Activated CD4-positive, CD25-positive, alpha-beta regulatory T cell treated with anti-CD3 and anti-CD28 coated beads, Interleukin-2, amount 50 U/mL, for 24 hours (primary cell): ENCODE results near the gene SLC44A2.
"Not testable (repeated sequence)": the region's sequence is repeated elsewhere in the genome, so short reads cannot be mapped to it uniquely, and the experiment has no call there.

Source experiments
- ATAC-seq, 2 donors: fragments of 150-1000 bp; cut with Tn5 transposase; one replicate each; pipeline ENCODE4 v1.10.0; 2021; ENCODE audit warnings: mild to moderate bottlenecking in 1 of 2, moderate library complexity in 1 of 2

The SLC44A2 gene

DNA sequence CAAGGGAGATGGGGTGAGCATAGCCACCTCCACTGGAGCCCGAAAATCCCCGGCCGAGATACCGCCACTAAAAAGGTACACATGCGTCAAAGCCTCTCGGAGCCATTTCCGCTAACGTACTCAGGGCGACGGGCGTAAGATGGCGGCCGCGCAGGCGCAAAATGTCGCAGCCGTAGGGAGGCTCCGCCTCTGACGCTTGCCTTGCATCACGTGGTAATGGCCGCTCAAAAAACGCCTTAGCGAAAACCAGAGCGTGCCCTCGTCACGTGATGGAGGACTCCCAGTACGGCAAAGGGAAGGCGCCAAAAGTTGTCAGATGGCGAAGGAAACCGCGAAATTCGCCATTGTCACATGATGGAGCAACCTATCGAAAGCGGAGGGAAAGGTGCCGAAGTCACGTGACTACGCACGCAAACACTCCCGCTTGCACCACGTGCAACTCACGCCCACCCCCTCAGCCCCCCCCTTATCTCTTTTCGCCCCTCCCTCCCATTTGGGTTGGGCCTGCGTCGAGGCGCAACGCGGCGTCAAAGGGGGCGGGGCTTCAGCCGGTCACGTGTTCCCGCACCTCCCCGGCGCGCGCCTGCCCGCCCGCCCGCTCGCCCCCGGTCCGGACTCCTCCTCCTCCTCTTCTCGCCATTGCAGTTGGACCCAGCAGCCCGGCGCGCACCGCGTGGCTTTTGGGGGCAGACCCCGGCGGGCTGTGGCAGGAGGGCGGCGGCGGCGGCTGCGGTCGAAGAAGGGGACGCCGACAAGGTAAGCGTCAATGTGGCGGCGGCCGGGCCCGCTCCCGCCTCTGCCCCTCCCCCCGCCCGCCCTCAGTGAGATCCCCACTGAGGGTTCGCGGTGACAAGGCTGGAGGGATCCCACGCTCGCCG, 28.6 kb downstream of the SLC44A2 start, which contains the start of gene ILF3:
ILF3 (plus strand) TSS at position 615 of the 878 bp plus-strand sequence. CDS start 16,260 bp downstream, outside the sequence.
- peak; percentile 78 to 79 for ATAC-seq

DNA sequence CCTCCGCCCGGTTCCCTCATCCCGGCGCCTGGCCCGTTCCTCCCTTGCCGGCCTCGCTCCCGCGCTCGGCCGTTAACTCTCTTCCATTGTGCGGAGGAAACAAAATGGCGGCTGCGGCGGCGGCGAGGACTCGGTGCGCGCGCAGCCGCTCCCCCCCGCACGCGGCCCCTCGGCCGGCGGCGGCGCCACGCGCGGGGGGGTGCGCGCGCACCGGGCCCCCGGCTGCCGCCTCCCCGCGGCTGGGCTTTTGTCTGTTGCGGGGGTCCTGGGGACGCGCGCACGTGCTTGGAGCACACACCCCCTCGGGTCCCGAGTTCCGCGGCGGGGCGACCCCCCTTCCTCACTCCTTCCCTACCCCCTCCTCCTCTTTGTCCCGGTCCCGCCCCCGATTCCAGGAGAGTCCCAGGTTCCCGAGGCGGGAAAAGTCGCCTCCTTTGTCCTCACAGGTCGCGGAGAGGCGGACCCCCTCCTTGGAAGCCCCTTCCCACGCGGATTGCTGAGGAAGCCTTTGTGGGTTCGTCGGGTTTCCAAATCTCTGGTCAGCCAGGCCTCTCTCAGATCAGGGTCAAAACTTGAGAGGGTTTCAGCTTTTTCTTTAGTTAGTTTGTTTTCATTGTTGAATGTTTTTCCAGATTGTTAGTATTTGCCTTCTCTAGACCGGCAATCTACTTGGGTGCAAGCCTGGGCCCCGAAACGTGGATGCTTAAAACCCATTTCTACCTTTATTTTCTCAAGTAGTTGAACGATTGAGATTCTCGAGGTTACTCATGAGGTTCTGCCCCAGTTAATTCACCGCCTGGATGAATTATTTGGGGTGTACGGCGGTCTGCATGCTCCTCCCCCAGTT, 29.5 kb downstream of the SLC44A2 start:
- peak; percentile 14 to 19 for ATAC-seq

- no peak for ATAC-seq
Measured at GRCh38 chr19:10655457-10656312, 30.3 kb downstream of the SLC44A2 start.

- ATAC-seq: no peak
Measured at GRCh38 chr19:10660346-10660745, 35.0 kb downstream of the SLC44A2 start.

DNA sequence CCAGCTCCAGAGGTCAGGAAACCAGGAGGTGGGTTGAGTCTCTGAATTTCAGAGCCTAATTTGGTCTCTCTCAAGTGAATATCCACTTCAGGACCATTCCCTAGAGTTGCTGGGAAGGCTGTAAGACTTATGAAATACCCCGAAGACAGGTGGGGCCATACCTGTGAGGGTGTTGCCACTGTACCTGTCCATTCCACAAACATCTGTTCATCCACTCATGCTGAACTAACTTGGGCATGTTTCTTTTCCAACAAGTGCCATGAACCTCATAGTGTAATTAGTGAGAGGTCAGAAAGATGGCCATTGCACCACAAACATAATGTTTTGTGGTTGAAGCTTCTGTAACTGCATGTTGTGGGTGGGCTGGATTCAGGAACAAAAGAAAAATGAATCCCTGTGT, 36.6 kb downstream of the SLC44A2 start:
- no peak for ATAC-seq

DNA sequence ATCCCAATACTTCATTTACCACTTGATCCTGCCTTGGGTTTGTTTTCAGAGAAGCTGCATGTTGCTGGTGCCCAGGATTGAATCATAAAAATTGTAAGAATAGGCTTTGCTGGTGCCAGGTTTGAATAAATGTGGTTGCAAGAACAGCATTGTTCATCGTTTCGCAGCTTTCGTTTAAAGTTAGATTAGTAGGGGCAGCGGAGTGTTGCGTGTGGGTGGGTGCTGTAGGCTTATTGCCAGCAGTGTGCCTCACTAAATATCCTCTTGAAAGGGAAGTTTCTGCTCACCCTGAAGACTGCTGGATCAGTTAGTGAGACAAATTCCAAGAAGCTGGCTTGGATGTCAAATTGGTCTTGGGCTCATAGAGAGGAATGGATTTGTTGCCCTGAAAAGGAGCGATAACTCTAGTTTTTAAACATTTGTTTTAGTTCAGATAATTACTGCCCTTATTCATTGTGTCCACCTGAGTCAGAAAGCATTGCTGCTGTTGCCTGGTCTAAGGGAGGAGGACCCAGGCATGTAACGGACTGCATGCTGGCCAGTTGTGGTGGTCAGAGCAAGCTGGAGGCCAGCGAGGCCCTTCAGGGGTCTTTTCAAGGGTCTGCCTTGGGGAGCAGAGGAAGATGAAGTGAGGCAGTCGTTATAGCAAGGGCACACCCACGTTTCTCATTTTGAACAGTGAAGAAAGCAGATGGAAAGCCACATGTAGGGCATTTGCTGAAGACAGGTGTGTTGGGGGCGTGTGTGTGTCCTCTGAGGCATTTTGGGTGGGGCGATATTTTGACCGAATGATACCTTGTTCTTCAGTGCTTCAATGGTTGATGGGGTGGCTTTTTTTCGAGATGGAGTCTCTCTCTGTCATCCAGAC, 37.3 kb downstream of the SLC44A2 start:
- ATAC-seq: peak; percentile 7 to 41

DNA sequence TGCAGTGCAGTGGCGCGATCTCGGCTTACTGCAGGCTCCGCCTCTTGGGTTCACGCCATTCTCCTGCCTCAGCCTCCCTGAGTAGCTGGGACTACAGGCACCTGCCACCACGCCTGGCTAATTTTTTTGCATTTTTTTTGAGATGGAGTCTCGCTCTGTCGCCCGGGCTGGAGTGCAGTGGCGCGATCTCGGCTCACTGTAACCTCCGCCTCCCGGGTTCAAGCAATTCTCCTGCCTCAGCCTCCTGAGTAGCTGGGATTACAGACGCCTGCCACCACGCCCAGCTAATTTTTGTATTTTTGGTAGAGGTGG, 37.9 kb downstream of the SLC44A2 start:
- not testable (repeated sequence) for ATAC-seq

DNA sequence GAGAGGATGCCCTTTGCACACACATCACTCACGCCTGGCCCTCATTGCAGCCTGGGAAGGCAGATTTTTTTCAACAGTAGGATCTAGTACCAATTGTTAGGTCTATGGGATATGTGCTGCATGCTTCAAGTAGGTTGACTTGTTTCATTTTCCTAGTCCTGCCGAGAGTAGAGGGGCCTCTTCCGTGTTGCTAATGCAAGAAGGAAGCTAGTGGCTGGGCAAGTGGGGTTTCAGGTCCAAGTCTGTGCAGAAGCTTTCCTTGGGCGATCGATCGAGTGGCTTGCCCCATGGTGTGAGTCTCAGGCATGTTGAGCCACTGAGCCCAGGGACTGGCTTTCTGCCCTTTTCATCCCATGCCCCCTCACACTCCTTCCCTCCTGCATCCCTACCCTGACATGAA, 42.5 kb downstream of the SLC44A2 start:
- ATAC-seq: no peak

- ATAC-seq: no peak
Measured at GRCh38 chr19:10669246-10669645, 43.9 kb downstream of the SLC44A2 start.

DNA sequence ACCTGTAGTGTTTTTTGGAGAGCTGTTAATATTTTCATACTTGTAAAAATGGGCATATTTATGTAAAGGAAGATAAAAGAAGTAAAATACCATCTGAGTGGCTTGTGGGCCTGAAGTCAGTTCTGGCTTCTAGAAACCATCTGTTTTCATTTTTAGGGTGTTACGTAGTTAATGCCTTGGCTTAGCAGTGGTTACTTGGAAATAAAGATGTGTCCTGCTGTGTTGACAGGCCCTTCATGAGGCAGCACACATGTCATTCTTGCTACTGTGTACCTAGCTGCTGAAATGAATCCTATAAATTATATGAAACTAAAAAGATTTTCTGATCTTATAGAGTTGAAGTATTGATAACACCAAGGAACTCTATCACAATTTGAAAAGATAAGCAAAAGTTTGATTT, 44.8 kb downstream of the SLC44A2 start:
- ATAC-seq: no peak

- no peak for ATAC-seq
Measured at GRCh38 chr19:10670876-10671804, 45.8 kb downstream of the SLC44A2 start.

DNA sequence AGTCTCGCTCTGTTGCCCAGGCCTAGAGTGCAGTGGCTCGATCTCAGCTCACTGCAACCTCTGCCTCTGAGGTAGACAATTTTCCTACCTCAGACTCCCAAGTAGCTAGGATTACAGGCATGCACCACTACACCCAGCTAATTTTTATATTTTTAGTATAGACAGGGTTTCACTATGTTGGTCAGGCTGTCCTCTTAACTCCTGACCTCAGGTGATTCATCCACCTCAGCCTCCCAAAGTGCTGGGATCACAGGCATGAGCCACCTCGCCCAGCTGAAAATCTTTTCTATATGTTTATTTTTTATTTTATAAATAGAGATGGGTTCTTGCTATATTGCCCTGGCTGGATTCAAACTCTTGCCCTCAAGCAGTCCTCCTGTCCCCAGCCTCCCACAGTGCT, 46.6 kb downstream of the SLC44A2 start:
- ATAC-seq: not testable (repeated sequence)

- not testable (repeated sequence) for ATAC-seq
Measured at GRCh38 chr19:10675214-10675613, 49.9 kb downstream of the SLC44A2 start.

- ATAC-seq: no peak
Measured at GRCh38 chr19:10677751-10678150, 52.4 kb downstream of the SLC44A2 start.

- no peak for ATAC-seq
Measured at GRCh38 chr19:10678813-10679212, 53.5 kb downstream of the SLC44A2 start.

DNA sequence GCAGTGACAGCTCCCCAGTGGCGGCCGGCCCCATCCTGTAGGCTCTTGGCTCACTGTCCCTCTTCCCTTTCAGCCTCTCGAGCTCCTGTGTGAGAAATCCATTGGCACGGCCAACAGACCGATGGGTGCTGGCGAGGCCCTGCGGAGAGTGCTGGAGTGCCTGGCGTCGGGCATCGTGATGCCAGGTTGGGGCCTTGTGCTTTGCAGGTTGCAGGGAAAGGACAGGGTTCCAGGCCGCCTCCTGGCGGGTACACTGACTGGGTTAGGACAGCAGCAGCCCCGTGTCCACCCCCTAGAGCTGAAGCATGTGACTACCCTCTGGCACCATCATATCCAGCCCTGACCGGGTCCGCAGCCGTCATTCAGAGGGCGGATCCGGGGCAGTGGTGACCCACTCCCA, 54.4 kb downstream of the SLC44A2 start:
- no peak for ATAC-seq

GRCh38 chr19:10680545-10681135, 55.3 kb downstream of the SLC44A2 start:
- no peak for ATAC-seq

DNA sequence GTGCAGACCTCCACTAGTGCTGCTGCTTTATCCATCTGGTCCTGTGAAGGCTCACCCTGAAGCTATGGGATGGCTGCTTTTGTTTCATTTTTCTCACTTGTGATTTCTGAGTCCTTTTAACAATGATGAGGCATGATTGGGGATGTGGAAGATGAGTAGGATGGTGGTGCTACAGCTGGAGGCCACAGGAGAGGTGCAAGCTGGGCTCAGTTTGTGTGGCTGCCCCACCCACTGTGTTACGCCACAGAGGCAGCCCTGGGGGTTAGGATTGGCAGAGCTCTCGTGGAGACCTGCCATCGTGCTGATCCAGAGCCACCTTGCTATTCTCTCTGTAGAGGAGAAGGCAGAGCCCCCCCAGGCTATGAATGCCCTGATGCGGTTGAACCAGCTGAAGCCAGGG, 56.3 kb downstream of the SLC44A2 start:
- ATAC-seq: no peak

- no peak for ATAC-seq
Measured at GRCh38 chr19:10682397-10683063, 57.2 kb downstream of the SLC44A2 start.

DNA sequence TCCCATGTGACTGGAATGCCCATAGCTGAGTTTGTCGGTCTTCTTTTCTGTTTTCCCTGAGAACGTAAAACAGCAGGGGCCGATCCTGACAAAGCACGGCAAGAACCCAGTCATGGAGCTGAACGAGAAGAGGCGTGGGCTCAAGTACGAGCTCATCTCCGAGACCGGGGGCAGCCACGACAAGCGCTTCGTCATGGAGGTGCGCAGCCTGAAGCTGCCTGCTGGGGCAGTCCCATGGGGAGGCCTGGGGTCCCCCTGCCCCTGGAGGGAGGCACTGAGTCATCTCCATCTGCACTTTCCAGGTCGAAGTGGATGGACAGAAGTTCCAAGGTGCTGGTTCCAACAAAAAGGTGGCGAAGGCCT, 57.7 kb downstream of the SLC44A2 start:
- ATAC-seq: no peak
